Gastroesophageal sphincter (tissue), 3 donors: Measurements from ENCODE around the gene QKI.

Source experiments
- CTCF ChIP-seq, 4 experiments: fragments of 200-600 bp in 2 of 4; fragments of 450-650 bp in 2 of 4; sonication (generic) in 1 of 4; IDR thresholded peaks; one replicate each; pipeline ENCODE4 v1.5.1; 2017 to 2019; ENCODE audit warnings: antibody characterized with exemption in 4 of 4, mild to moderate bottlenecking in 2 of 4, moderate library complexity in 2 of 4
- EP300 ChIP-seq: sonication (generic); formaldehyde crosslinking; IDR thresholded peaks from one replicate; pipeline ENCODE4 v1.6.1; 2017; ENCODE audit warnings: antibody characterized with exemption, mild to moderate bottlenecking
- POLR2A ChIP-seq, 2 donors: fragments of 450-650 bp; IDR thresholded peaks; one replicate each; pipeline ENCODE4 v1.6.1; 2017; ENCODE audit warnings: antibody characterized with exemption in 2 of 2, mild to moderate bottlenecking in 2 of 2, moderate library complexity in 1 of 2
- POLR2AphosphoS5 ChIP-seq: sonication (generic); formaldehyde crosslinking; IDR thresholded peaks from one replicate; pipeline ENCODE4 v1.6.1; 2017; ENCODE audit warnings: antibody characterized with exemption

GRCh38 chr6:163548624-163549023, 134.1 kb downstream of the QKI start:
- no peak for TF ChIP-seq CTCF (IDR thresholded peaks at IDR 0.05)
- no peak for TF ChIP-seq POLR2A (IDR thresholded peaks at IDR 0.05)
- TF ChIP-seq POLR2AphosphoS5: no peak
- TF ChIP-seq EP300: no peak
